ENCODE data around the gene CTPS2. TPM values are rescaled to one million over a fixed set of nuclear protein-coding genes. Genes with fewer than 3 reads are reported as not detected.
"Not testable (repeated sequence)": the region's sequence is repeated elsewhere in the genome, so short reads cannot be mapped to it uniquely, and the experiment has no call there.

The CTPS2 gene
- total RNA-seq, 2 donors from 2014 or later, result 7.9 to 12.0 TPM

- no peaks in the 10 kb centered on the region for H3K4me1 ChIP-seq (ENCODE audit: control insufficient read depth in 1 of 2, low read depth in 2 of 2)
- TF ChIP-seq CTCF (IDR thresholded peaks at IDR 0.05), result no peak
- H3K27ac ChIP-seq, result no peak overlapping the region
- H3K4me3 ChIP-seq, result no peak overlapping the region
- H3K9me3 ChIP-seq, result no peaks in the 10 kb centered on the region
- DNase-seq (ENCODE audit: low spot score), result no peak
- H3K36me3 ChIP-seq, result peaks cover 3% of the 10 kb centered on the region
- ATAC-seq (ENCODE audit: insufficient number of reproducible peaks, low FRiP score, low read depth), result no peak
- no peaks in the 10 kb centered on the region for H3K27me3 ChIP-seq (replicated peaks; ENCODE audit: insufficient read depth)
These were observed 20.5 kb upstream of the CTPS2 start for GRCh38 chrX:16733013-16733412.

- H3K4me1 ChIP-seq (ENCODE audit: control insufficient read depth in 1 of 2, low read depth in 2 of 2), result no peaks in the 10 kb centered on the region
- H3K27me3 ChIP-seq (replicated peaks; ENCODE audit: insufficient read depth), result no peaks in the 10 kb centered on the region
- H3K36me3 ChIP-seq, result no peaks in the 10 kb centered on the region
- no peak for ATAC-seq (ENCODE audit: insufficient number of reproducible peaks, low FRiP score, low read depth)
- no peak for TF ChIP-seq CTCF (IDR thresholded peaks at IDR 0.05)
- no peak for DNase-seq (ENCODE audit: low spot score)
- H3K27ac ChIP-seq, result no peak overlapping the region
- no peaks in the 10 kb centered on the region for H3K9me3 ChIP-seq
- H3K4me3 ChIP-seq, result no peak overlapping the region
These were observed 18.0 kb upstream of the CTPS2 start for GRCh38 chrX:16730450-16730849.

- Histone ChIP-seq H3K4me1 (ENCODE audit: control insufficient read depth in 1 of 2, low read depth in 2 of 2) (no peaks in the 10 kb centered on the region), H3K27me3 (replicated peaks; ENCODE audit: insufficient read depth) (no peaks in the 10 kb centered on the region), H3K9me3 (no peaks in the 10 kb centered on the region), H3K27ac (no peak overlapping the region), H3K36me3 (no peaks in the 10 kb centered on the region), H3K4me3 (no peak overlapping the region)
- DNase-seq (ENCODE audit: low spot score) (no peak), ATAC-seq (ENCODE audit: insufficient number of reproducible peaks, low FRiP score, low read depth) (no peak)
- TF ChIP-seq CTCF (IDR thresholded peaks at IDR 0.05), result no peak
These were observed 15.2 kb upstream of the CTPS2 start for GRCh38 chrX:16727637-16728036.

GRCh38 chrX:16726347-16726988, 14.0 kb upstream of the CTPS2 start:
- ATAC-seq (ENCODE audit: insufficient number of reproducible peaks, low FRiP score, low read depth); H3K27ac ChIP-seq; H3K9me3 ChIP-seq; H3K27me3 ChIP-seq (replicated peaks; ENCODE audit: insufficient read depth); H3K4me3 ChIP-seq; H3K36me3 ChIP-seq; DNase-seq (ENCODE audit: low spot score); H3K4me1 ChIP-seq (ENCODE audit: control insufficient read depth in 1 of 2, low read depth in 2 of 2): not testable (repeated sequence)

GRCh38 chrX:16725072-16725471, 12.6 kb upstream of the CTPS2 start:
- no peak for ATAC-seq (ENCODE audit: insufficient number of reproducible peaks, low FRiP score, low read depth)
- Histone ChIP-seq H3K36me3 (no peaks in the 10 kb centered on the region), H3K27ac (no peak overlapping the region), H3K4me3 (no peak overlapping the region), H3K4me1 (ENCODE audit: control insufficient read depth in 1 of 2, low read depth in 2 of 2) (peaks cover 3 to 13% of the 10 kb centered on the region in 2 donors), H3K27me3 (replicated peaks; ENCODE audit: insufficient read depth) (no peaks in the 10 kb centered on the region), H3K9me3 (no peaks in the 10 kb centered on the region)
- no peak for DNase-seq (ENCODE audit: low spot score)
- TF ChIP-seq CTCF (IDR thresholded peaks at IDR 0.05), result no peak

- Histone ChIP-seq H3K36me3 (no peaks in the 10 kb centered on the region), H3K9me3 (no peaks in the 10 kb centered on the region), H3K27me3 (replicated peaks; ENCODE audit: insufficient read depth) (no peaks in the 10 kb centered on the region), H3K4me3 (no peak overlapping the region), H3K27ac (no peak overlapping the region), H3K4me1 (ENCODE audit: control insufficient read depth in 1 of 2, low read depth in 2 of 2) (peaks cover 3 to 13% of the 10 kb centered on the region in 2 donors)
- DNase-seq (ENCODE audit: low spot score) (no peak), ATAC-seq (ENCODE audit: insufficient number of reproducible peaks, low FRiP score, low read depth) (no peak)
- no peak for TF ChIP-seq CTCF (IDR thresholded peaks at IDR 0.05)
These were observed 10.0 kb upstream of the CTPS2 start for GRCh38 chrX:16722481-16722880.

Data from thoracic aorta (tissue), 2 donors.